Hair follicular keratinocyte (primary cell): ENCODE data around the gene BUD23. TPM values are rescaled to one million over a fixed set of nuclear protein-coding genes. Genes with fewer than 3 reads are reported as not detected.

ENCODE experiments used
- total RNA-seq: library from RNA; depleted of rRNA; stranded (reverse); fragments of >200 nt; gene quantifications from 2 replicates; pipeline ENCODE4 v1.2.3, GENCODE V29; 2015

The BUD23 gene
- 75.0 and 85.3 TPM in 2 replicates for total RNA-seq

DNA sequence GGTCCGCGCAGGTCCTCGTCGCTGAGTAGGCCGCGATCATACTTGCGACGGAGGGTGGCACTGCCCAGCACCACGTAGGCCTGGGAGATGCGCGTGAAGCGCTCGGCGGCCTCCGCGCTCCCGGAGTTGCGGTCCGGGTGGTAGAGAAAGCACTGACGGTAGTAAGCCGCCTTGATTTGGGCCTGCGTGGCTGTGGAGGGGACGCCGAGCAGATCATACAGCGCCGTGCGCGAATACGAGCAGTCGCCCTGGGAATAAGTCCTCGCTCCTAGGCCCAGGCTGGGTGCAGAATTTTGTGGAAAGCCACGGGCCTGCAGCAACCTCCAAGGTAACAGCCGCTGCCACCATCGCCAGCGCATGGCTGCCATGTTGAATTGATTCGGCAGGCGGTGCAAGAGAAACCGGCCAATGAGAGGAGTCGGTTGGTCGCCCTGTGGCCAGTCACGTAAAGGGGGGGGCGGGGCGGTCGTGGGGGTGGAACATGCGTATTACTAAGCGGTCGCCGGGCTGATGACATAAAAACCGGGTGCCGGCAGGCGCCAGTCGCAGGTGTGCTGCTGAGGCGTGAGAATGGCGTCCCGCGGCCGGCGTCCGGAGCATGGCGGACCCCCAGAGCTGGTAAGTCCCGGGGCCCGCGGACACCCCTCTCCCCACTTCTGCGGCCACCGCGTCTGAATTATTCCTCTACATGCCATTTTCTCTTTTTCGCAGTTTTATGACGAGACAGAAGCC, at the start of gene BUD23, which contains the start of gene DNAJC30:
Gene BUD23 (plus strand): TSS at position 542 of the 732 bp plus-strand sequence. CDS start 29 bp downstream, at position 571.
Gene DNAJC30 (minus strand): TSS at position 398 of the 732 bp plus-strand sequence. CDS start 30 bp downstream, at position 368.

DNA sequence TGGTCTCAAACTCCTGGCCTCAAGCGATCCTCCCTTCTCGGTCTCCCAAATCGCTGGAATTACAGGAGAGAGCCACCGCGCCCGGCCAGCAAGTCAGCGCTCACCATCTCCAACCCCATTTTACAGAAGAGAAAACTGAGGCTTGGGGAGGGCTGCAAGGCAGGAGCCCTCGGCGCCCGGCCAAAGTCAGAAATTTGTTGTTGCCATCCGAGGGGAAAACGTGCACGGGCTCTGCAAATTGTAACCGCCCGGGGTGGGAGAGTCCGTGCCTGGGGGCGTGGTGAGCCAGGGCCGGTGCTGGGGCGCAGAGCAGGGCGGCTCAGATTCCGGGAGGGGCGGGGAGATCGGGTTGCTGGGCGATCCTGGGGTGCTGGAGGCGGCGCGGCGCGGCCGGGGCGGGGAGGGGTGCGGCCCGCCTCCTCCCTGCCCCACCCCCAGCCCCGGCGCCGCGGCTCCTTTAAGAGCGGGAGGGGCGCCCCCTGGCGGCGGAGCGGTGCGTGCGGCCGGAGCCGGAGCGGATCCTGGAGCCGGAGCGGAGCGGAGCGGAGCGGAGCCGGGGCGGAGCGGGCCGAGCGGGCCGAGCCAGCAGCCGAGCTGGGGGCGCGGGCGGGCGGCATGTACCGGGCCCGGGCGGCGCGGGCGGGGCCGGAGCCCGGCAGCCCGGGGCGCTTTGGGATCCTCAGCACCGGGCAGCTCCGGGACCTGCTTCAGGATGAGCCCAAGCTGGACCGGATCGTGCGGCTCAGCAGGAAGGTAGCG, 15.9 kb upstream of the BUD23 start, which contains the start of gene VPS37D:
Gene VPS37D (plus strand): TSS at position 488 of the 759 bp plus-strand sequence. CDS start 128 bp downstream, at position 616.

GRCh38 chr7:73718905-73719805, 35.8 kb downstream of the BUD23 start, which contains the start of gene STX1A:
Gene STX1A (minus strand): TSS chr7:73719669. CDS start chr7:73719631, 38 bp downstream.

GRCh38 chr7:73738612-73739386, 55.4 kb downstream of the BUD23 start, which contains the start of gene ABHD11:
Gene ABHD11 (minus strand): TSS chr7:73738802. CDS start chr7:73738770, 32 bp downstream.

Other genes starting within 250 kb of the BUD23 start
- gene FZD9, start 249.8 kb upstream of the BUD23 start, total RNA-seq = 0.16 and 0.27 TPM in 2 replicates
- gene BAZ1B, start 161.3 kb upstream of the BUD23 start, total RNA-seq = 28.0 and 28.2 TPM in 2 replicates
- 41.5 and 52.1 TPM in 2 replicates for gene BCL7B, start 125.9 kb upstream of the BUD23 start, total RNA-seq
- 46.5 and 50.5 TPM in 2 replicates for gene TBL2, start 105.0 kb upstream of the BUD23 start, total RNA-seq
- gene MLXIPL, start 59.1 kb upstream of the BUD23 start, total RNA-seq = 0.04 TPM in 1 of 2 replicates, not detected in the other
- gene VPS37D, start 15.8 kb upstream of the BUD23 start, total RNA-seq = 2.3 and 2.9 TPM in 2 replicates
- gene DNAJC30, start 144 bp upstream of the BUD23 start, total RNA-seq = 2.6 and 3.9 TPM in 2 replicates
- 10.0 and 19.6 TPM in 2 replicates for gene STX1A, start 36.1 kb downstream of the BUD23 start, total RNA-seq
- gene ABHD11, start 55.2 kb downstream of the BUD23 start, total RNA-seq = 17.0 and 29.6 TPM in 2 replicates
- gene CLDN3, start 86.7 kb downstream of the BUD23 start, total RNA-seq = not detected in 2 replicates
- 0.53 and 1.5 TPM in 2 replicates for gene CLDN4, start 147.4 kb downstream of the BUD23 start, total RNA-seq
- gene METTL27, start 158.9 kb downstream of the BUD23 start, total RNA-seq = 1.1 and 3.2 TPM in 2 replicates
- not detected in 2 replicates for gene TMEM270, start 177.6 kb downstream of the BUD23 start, total RNA-seq